HT-29 (cell line): ENCODE measurements around the gene DEK. TPM values are rescaled to one million over a fixed set of nuclear protein-coding genes. Genes with fewer than 3 reads are reported as not detected.
"Not testable (repeated sequence)": the region's sequence is repeated elsewhere in the genome, so short reads cannot be mapped to it uniquely, and the experiment has no call there.

Experiments used
- DNase-seq: peaks from one replicate; pipeline ENCODE4 v3.0.0-alpha.2; 2015; ENCODE audit warnings: low spot score
- total RNA-seq: library from RNA; depleted of rRNA; stranded (reverse); fragments of >200 nt; shearing (Covaris generic); gene quantifications from 2 replicates; pipeline ENCODE4 v1.2.3, GENCODE V29; 2014

DEK gene
- total RNA-seq, 1 experiment from 2014 or later: 141 TPM

- no peak for DNase-seq
These were observed 24.1 kb downstream of the DEK start for GRCh38 chr6:18240230-18240629.

DNA sequence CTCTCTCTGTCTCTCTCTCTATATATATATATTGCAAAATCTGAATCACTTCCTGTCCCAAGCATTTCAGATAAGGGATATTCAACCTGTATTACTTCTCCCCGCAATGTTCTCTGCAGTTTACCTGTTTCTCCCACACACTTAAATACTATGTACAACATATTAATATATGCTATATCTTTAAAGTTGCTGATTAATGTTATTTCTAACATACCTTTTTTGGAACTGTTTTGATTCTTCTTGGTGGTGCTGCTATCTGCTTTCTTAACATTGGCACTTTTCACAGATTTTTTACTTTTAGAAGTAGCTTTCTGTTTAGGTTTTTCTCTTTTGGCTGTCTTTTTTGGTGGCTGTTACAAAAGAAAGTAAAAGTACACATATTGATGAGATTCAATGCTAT lies 27.2 kb downstream of the DEK start:
- DNase-seq: no peak

- DNase-seq: no peak
These were observed 28.8 kb downstream of the DEK start for GRCh38 chr6:18235524-18235923.

- no peak for DNase-seq
These were observed 29.8 kb downstream of the DEK start for GRCh38 chr6:18234564-18234963.

GRCh38 chr6:18233770-18234169 lies 30.6 kb downstream of the DEK start:
- DNase-seq: not testable (repeated sequence)

GRCh38 chr6:18231856-18232255 lies 32.5 kb downstream of the DEK start:
- not testable (repeated sequence) for DNase-seq

DNA sequence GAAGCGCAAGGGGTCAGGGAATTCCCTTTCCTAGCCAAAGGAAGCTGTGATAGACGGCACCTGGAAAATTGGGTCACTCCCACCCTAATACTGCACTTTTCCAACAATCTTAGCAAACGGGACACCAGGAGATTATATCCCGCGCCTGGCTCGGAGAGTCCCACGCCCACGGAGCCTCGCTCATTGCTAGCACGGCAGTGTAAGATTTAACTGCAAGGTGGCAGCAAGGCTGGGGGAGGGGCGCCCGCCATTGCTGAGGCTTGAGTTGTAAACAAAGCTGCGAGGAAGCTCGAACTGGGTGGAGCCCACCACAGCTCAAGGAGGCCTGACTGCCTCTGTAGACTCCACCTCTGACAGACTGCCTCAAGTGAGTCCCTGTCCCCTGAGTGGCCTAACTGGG lies 35.7 kb downstream of the DEK start:
- not testable (repeated sequence) for DNase-seq

GRCh38 chr6:18227166-18227565 lies 37.2 kb downstream of the DEK start:
- not testable (repeated sequence) for DNase-seq

DNA sequence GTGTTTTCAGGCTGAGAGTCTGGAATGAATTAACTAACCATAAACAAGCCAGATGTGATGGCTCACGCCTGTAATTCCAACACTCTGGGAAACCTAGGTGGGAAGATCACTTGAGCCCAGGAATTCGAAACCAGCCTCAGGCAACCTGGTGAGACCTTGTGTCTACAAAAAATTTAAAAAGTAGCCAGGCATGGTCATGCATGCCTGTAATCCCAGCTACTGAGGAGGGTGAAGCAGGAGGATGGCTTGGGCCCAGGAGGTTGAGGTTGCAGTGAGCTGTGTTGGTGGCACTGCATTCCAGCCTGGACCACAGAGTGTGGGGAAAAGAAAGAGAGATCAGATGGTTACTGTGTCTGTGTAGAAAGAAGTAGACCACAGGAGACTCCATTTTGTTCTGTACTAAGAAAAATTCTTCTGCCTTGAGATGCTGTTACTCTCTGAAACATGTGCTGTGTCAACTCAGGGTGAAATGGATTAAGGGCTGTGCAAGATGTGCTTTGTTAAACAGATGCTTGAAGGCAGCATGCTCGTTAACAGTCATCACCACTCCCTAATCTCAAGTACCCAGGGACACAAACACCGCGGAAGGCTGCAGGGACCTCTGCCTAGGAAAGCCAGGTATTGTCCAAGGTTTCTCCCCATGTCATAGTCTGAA lies 37.8 kb downstream of the DEK start:
- not testable (repeated sequence) for DNase-seq

DNA sequence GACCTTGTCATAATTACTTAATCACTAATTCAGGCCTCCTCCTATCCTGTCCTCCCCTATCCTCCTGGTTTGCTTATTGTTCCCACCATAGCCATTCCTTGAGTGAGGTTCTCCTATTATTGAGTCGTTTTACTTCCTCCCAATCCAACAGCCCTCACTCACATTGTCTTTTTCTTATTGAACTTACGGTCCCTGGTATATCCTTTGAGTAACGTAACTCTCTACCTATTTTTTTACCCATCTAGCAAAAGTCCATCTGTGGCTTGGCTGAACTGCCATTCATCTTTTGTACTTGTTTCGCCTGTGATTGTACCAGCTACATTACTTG lies 43.1 kb downstream of the DEK start:
- DNase-seq: no peak

- no peak for DNase-seq
These were observed 44.7 kb downstream of the DEK start for GRCh38 chr6:18219591-18219990.

DNA sequence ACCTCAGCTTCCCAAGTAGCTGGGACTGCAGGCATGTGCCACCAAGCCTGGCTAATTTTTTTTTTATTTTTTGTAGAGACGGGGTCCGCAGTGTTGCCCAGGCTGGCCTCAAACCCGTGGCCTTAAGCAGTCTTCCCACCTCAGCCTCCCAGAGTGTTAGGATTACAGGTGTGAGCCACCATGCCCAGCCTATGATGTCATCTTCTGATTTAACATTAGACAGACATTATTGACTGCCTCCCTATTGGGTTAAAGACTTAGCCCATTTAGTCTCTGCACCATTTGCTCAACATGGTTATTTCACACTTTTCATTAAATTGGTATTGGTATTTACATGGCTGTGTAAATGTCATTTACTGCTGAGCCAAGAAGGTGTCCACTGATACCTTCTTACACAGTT lies 46.1 kb downstream of the DEK start:
- no peak for DNase-seq

- no peak for DNase-seq
These were observed 47.9 kb downstream of the DEK start for GRCh38 chr6:18216411-18216810.

DNA sequence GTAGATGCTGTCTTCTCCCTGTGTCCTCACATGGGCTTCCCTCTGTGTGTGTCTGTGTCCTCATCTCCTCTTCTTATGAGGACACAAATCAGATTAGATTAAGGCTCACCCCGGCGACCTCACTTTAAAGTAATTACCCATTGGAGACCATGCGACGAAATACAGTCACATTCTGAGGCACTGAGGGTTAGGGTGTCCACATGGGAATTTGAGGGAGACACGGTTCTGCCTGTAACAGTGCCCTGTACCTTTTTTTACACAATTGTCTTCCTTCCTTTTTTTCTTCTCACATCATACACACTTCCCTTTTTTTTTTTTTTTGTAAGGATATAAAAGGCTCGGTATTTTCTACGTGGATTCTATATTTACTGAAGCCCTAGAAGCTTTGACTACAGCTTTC lies 48.9 kb downstream of the DEK start:
- no peak for DNase-seq

- no peak for DNase-seq
These were observed 50.3 kb downstream of the DEK start for GRCh38 chr6:18214003-18214402.

GRCh38 chr6:18213439-18213838 lies 50.9 kb downstream of the DEK start:
- no peak for DNase-seq

DNA sequence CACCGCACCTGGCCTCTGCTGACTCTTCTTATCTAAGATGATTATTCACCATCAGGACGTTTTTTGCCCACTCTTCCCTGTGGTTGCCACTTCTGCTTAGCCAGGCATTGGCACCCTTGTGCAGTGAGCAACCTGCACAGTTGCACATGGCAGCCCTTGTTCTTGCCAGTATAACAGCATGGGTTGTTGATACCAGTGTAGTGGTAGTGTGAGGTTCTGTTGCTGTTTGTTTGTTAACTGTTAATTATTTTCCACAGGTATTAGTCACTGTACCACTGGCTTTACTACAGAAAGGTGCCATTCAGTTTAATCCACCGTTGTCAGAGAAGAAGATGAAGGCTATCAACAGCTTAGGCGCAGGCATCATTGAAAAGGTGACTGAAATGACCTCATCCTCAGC lies 52.1 kb downstream of the DEK start:
- DNase-seq: no peak

DNA sequence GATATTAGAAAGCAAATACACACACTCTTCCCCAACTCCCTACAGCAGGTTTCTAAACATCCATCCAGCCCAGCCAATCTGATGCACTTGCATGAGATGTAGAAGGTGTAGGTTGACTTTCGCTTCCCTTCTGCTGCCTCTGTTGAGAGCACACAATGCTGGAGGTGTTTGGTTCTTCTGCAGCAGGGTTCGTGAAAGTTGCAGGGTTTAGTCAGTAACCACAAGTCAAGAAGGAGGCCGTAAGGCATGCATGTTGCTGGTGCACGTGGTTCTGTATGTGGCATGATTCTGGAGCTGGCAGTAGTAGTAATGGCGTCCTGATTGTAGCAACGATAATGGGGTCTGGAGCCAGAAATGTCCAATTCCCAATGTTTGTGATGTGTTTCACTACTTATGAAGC lies 53.0 kb downstream of the DEK start:
- no peak for DNase-seq

DNA sequence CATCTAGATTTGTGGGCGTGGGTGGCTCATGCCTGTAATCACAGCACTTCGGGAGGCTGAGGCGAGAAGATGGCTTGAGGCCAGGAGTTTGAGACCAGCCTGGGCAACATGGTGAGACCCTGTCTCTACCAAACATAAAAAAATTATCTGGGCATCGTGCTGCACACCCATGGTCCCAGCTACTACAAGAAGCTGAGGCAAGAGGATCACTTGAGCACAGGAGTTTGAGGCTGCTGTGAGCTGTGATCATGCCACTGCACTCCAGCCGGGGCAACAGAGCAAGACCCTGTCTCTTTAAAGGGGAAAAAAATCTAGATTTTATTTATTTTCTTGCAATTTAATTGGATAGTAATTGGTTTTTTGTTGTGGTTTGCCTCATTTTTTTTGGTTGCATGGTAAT lies 53.6 kb downstream of the DEK start:
- no peak for DNase-seq

- DNase-seq: no peak
These were observed 54.7 kb downstream of the DEK start for GRCh38 chr6:18209539-18210197.

GRCh38 chr6:18208778-18209177 lies 55.6 kb downstream of the DEK start:
- not testable (repeated sequence) for DNase-seq

GRCh38 chr6:18207949-18208348 lies 56.4 kb downstream of the DEK start:
- no peak for DNase-seq

GRCh38 chr6:18207438-18207837 lies 56.9 kb downstream of the DEK start:
- DNase-seq: no peak

GRCh38 chr6:18206591-18206990 lies 57.7 kb downstream of the DEK start:
- DNase-seq: no peak
